HEK293T (cell line): ENCODE data around the gene TBC1D22A.
"Not testable (repeated sequence)": the region's sequence is repeated elsewhere in the genome, so short reads cannot be mapped to it uniquely, and the experiment has no call there.

Experiments
- CTCF ChIA-PET: fragments of 350-600 bp; formaldehyde crosslinking; extraction: SDS; loops from one replicate; lab custom pipeline; 2021; ENCODE audit warnings: antibody characterized with exemption, inconsistent platforms; lab: Yijun Ruan, JAX
- POLR2A ChIA-PET: fragments of 350-600 bp; formaldehyde crosslinking; extraction: SDS; loops from one replicate; lab custom pipeline; 2020; ENCODE audit warnings: antibody characterized with exemption, inconsistent platforms; lab: Yijun Ruan, JAX
- DNase-seq: peaks from one replicate; pipeline ENCODE4 v3.0.0; 2012; ENCODE audit warnings: mixed read lengths; ENCODE audit errors: extremely low spot score
- ARNT ChIP-seq: fragments of 450-650 bp; IDR thresholded peaks from 2 replicates; pipeline ENCODE4 v1.6.1; 2017; ENCODE audit warnings: mild to moderate bottlenecking
- BHLHE40 ChIP-seq: fragments of 450-650 bp; IDR thresholded peaks from 2 replicates; pipeline ENCODE4 v1.6.1; 2016; ENCODE audit warnings: mild to moderate bottlenecking, moderate library complexity, borderline replicate concordance
- CTBP1 ChIP-seq: fragments of 450-650 bp; IDR thresholded peaks from 2 replicates; pipeline ENCODE4 v1.6.1; 2016; ENCODE audit warnings: borderline replicate concordance
- ELF4 ChIP-seq: fragments of 450-650 bp; IDR thresholded peaks from 2 replicates; pipeline ENCODE4 v1.6.1; 2017; ENCODE audit warnings: antibody characterized with exemption
- FOXA1 ChIP-seq: fragments of 450-650 bp; IDR thresholded peaks from 2 replicates; pipeline ENCODE4 v1.6.1; 2016; ENCODE audit warnings: mild to moderate bottlenecking
- FOXK2 ChIP-seq: fragments of 450-650 bp; IDR thresholded peaks from 2 replicates; pipeline ENCODE4 v1.6.1; 2016; ENCODE audit warnings: mild to moderate bottlenecking
- FOXM1 ChIP-seq: fragments of 450-650 bp; IDR thresholded peaks from 2 replicates; pipeline ENCODE4 v1.6.1; 2017; ENCODE audit warnings: mild to moderate bottlenecking, borderline replicate concordance
- HDGF ChIP-seq: fragments of 450-650 bp; IDR thresholded peaks from 2 replicates; pipeline ENCODE4 v1.6.1; 2017; ENCODE audit warnings: antibody characterized with exemption, borderline replicate concordance
- L3MBTL2 ChIP-seq: fragments of 450-650 bp; conservative IDR thresholded peaks from 2 replicates; pipeline ENCODE4 v1.6.1; 2016; ENCODE audit warnings: mild to moderate bottlenecking
- LEF1 ChIP-seq: fragments of 450-650 bp; IDR thresholded peaks from 2 replicates; pipeline ENCODE4 v1.6.1; 2017; ENCODE audit warnings: mild to moderate bottlenecking, borderline replicate concordance
- NFRKB ChIP-seq: fragments of 450-650 bp; IDR thresholded peaks from 2 replicates; pipeline ENCODE4 v1.6.1; 2016; ENCODE audit warnings: mild to moderate bottlenecking, moderate library complexity
- PKNOX1 ChIP-seq: fragments of 450-650 bp; IDR thresholded peaks from 2 replicates; pipeline ENCODE4 v1.6.1; 2016
- SP1 ChIP-seq: fragments of 450-650 bp; IDR thresholded peaks from 2 replicates; pipeline ENCODE4 v1.6.1; 2017
- SUZ12 ChIP-seq: fragments of 450-650 bp; IDR thresholded peaks from 2 replicates; pipeline ENCODE4 v1.6.1; 2016; ENCODE audit warnings: mild to moderate bottlenecking
- TARDBP ChIP-seq: fragments of 450-650 bp; IDR thresholded peaks from 2 replicates; pipeline ENCODE4 v1.6.1; 2016
- ZNF384 ChIP-seq: fragments of 450-650 bp; IDR thresholded peaks from 2 replicates; pipeline ENCODE4 v1.6.1; 2016

Gene TBC1D22A

GRCh38 chr22:47168900-47169800 is 406.7 kb downstream of the TBC1D22A start:
- ChIA-PET POLR2A (no interaction called here), CTCF (no interaction called here)
- TF ChIP-seq ZNF384 (no peak), CTBP1 (no peak), ELF4 (no peak), NFRKB (no peak), SUZ12 (no peak), PKNOX1 (no peak), SP1 (no peak)
- peak; percentile 19 for DNase-seq

GRCh38 chr22:47169801-47170140 is 407.3 kb downstream of the TBC1D22A start:
- CTCF ChIA-PET = no interaction called here
- DNase-seq = no peak
- no peak for TF ChIP-seq ARNT
- no peak for TF ChIP-seq HDGF
- no peak for TF ChIP-seq ELF4
- TF ChIP-seq NFRKB = no peak
- TF ChIP-seq BHLHE40 = no peak
- TF ChIP-seq L3MBTL2 = no peak
- no peak for TF ChIP-seq CTBP1
- TF ChIP-seq SUZ12 = no peak
- POLR2A ChIA-PET = no interaction called here

DNA sequence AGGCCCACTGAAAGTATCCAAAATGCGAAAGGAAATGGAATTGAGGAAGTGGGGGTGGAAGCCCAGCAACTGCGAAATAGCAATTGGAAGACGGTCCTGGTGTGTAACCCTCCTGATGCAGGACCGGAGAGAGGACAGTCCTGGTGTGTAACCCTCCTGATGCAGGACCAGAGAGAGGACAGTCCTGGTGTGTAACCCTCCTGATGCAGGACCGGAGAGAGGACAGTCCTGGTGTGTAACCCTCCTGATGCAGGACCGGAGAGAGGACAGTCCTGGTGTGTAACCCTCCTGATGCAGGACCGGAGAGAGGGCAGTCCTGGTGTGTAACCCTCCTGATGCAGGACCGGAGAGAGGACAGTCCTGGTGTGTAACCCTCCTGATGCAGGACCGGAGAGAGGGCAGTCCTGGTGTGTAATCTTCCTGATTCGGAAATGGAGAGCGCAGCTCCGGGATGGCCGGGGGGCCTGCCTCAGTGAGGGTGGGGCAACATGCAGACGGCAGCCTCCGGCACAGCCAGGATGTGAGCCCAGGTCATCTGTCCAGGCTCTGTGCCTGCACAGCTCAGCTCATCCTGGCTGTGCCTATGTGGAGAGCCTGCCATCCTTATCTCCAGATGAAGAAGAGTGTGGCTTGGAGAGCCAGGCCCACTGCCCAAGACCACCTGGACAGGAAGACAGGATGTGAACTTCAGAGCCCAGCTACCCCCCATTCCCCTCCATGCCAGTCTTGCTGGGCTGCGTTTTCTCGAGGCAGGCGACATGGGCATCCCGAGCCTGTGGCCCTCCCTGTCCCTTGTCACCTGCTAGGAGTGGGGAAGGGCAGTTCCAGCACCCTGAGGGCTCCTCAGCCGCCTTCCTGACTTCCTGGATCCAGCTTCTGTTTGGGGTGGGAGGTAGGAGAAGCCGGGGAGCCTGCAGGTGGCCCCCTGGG is 408.3 kb downstream of the TBC1D22A start:
- POLR2A ChIA-PET, CTCF ChIA-PET, DNase-seq: not testable (repeated sequence)

DNA sequence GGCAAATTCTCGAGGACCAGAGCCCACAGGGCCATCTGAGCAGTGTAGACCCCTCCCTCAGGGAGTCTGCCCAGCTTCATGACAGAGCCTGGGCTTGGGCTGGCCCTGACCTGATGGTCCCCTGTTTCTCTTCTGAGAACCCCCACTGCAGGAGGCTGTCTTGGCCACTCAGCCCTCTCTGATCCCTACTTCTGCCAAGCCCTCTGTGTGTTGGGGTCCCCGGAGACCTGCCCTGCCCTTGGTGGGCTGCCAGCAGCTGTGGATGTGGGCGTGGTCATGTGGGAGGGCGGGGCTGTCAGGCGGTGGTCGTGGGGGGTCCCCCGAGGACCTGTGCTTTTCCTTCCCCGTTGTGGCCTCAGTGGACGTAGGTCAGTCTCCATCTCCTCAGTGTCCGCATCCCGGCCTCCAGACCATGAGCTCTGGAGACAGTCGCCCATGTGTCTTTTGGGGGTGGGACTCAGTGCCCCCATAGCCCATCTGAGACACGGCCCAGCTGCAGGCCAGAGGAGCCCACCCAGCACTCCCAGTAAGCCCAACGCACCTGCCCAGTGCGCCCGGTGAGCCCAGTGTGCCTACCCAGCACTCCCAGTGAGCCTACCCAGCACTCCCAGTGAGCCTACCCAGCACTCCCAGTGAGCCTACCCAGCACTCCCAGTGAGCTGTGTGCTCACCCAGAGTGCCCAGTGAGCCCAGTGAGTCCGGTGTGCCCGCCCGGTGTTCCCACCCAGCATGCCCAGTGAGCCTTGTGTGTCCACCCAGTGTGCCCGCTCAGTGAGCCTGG is 409.2 kb downstream of the TBC1D22A start:
- DNase-seq = no peak
- ChIA-PET CTCF (no interaction called here), POLR2A (no interaction called here)
- TF ChIP-seq CTBP1 (no peak), ZNF384 (no peak), ELF4 (no peak), FOXK2 (no peak), SP1 (no peak), HDGF (no peak), LEF1 (no peak), PKNOX1 (no peak), NFRKB (no peak)

DNA sequence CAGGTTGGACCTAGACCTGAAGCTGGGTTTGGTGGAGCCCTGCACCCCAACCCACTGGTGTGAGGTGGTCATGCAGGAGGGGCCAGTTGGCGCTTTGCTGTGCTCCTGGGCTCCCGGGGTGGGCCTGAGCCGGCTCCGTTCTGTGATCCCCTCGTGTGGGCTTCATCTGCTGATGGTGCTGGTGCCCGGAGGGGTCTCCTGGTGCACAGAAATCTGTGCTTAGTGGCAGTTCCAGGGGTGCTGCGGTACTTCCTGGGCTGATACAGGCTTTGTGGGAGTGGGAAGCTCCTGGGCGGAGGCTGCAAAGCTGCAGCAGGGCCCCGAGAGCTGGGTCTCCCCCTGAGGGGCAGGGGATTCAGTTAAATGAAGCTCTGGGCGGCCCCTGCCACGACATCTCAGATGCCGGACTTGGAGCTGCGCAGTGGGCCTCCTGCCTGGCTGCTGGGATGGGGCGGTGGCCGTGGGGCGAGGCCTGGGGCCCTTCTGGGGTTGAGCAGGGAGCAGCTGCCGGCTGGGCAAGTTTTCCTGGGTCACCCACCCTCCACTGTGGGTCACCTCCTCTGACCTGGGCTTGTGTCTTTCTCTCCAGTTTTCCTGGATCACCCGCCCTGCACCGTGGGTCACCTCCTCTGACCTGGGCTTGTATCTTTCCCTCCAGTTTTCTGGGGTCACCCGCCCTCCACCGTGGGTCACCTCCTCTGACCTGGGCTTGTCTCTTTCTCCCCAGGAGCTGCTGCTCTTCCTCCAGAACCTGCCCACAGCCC is 410.5 kb downstream of the TBC1D22A start:
- TF ChIP-seq SP1 (no peak), ZNF384 (no peak), NFRKB (no peak), FOXA1 (no peak), SUZ12 (no peak), CTBP1 (no peak), TARDBP (no peak), ARNT (no peak), FOXM1 (no peak), LEF1 (no peak), BHLHE40 (no peak), L3MBTL2 (no peak), PKNOX1 (no peak), HDGF (no peak), FOXK2 (no peak), ELF4 (no peak)
- DNase-seq = no peak
- ChIA-PET CTCF (no interaction called here), POLR2A (no interaction called here)
